ENCODE measurements around the gene QARS1. TPM values are rescaled to one million over a fixed set of nuclear protein-coding genes. Genes with fewer than 3 reads are reported as not detected.
A peak's percentile ranks its signal among the peaks of the same experiment; 100 is the strongest.

The QARS1 gene
- total and polyA plus RNA-seq, 2 donors from 2014 or later = 209 to 231 TPM

DNA sequence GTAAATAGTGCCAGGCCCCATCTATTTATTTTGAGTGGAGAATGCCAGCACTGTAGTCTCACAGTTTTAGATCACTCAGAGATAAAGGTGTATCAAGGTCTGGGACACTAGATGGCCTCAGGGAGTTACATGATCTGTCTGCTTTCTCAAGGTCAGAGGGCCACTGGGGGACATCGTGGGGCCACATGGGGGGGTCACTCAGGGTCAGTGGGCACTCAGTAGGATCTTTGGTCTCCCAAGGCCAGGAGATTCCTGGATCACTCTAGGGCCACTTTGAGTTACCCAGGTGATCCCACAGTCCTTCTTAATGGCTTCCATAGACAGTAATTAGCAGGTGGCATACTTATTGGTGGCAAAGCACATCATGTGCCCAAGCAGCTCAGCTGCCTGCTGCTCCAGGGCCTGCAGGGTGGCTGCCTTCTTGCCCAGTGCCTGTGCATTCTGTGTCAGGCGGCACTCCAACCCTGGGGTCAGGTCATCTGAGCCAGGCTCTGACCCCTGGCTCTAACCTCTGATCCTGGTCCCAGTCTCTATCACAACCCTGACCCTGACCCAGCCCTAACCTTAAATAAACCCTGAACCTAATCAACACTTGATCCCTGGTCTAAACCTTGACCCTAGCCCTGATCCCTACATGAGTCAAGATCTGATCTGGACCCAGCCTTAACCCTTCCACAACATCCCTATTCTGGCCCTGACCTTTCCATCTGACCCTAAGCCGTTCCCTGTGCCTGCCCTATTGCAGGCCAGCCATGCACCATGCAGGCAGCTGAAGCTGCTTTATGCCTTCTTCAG lies 30.1 kb upstream of the QARS1 start:
- no peak overlapping the region for H3K4me3 ChIP-seq (ENCODE audit: low read length in 3 of 3)
- H3K27me3 ChIP-seq (ENCODE audit: control insufficient read depth, insufficient read depth, low read length) = no peaks in the 10 kb centered on the region
- FAIRE-seq (no peak), DNase-seq (peak in 1 of 5 donors; percentile 5)
- no peak overlapping the region for H3K9ac ChIP-seq (ENCODE audit: low read length in 3 of 3)
- H3K36me3 ChIP-seq (ENCODE audit: control insufficient read depth in 2 of 3, insufficient read depth in 3 of 3, low read length in 3 of 3) = peaks cover 0 to 15% (median 4%) of the 10 kb centered on the region in 3 donors
- intact Hi-C loops (cut with DNase I) = no loop called here
- H3K27ac ChIP-seq (ENCODE audit: low read depth in 2 of 2, low read length in 2 of 2) = no peak overlapping the region
- peaks cover 2 to 26% (median 19%) of the 10 kb centered on the region in 3 donors for H3K4me1 ChIP-seq (ENCODE audit: control insufficient read depth in 2 of 3, insufficient read depth in 2 of 3, low read depth in 1 of 3, low read length in 3 of 3)
- H3K9me3 ChIP-seq (ENCODE audit: control insufficient read depth in 2 of 3, insufficient read depth in 1 of 3, low read length in 3 of 3) = no peaks in the 10 kb centered on the region
- TF ChIP-seq, protein P1, sequence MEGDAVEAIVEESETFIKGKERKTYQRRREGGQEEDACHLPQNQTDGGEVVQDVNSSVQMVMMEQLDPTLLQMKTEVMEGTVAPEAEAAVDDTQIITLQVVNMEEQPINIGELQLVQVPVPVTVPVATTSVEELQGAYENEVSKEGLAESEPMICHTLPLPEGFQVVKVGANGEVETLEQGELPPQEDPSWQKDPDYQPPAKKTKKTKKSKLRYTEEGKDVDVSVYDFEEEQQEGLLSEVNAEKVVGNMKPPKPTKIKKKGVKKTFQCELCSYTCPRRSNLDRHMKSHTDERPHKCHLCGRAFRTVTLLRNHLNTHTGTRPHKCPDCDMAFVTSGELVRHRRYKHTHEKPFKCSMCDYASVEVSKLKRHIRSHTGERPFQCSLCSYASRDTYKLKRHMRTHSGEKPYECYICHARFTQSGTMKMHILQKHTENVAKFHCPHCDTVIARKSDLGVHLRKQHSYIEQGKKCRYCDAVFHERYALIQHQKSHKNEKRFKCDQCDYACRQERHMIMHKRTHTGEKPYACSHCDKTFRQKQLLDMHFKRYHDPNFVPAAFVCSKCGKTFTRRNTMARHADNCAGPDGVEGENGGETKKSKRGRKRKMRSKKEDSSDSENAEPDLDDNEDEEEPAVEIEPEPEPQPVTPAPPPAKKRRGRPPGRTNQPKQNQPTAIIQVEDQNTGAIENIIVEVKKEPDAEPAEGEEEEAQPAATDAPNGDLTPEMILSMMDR (IDR thresholded peaks at IDR 0.05; ENCODE audit: borderline replicate concordance, extremely low read depth, insufficient read depth) = no peak

DNA sequence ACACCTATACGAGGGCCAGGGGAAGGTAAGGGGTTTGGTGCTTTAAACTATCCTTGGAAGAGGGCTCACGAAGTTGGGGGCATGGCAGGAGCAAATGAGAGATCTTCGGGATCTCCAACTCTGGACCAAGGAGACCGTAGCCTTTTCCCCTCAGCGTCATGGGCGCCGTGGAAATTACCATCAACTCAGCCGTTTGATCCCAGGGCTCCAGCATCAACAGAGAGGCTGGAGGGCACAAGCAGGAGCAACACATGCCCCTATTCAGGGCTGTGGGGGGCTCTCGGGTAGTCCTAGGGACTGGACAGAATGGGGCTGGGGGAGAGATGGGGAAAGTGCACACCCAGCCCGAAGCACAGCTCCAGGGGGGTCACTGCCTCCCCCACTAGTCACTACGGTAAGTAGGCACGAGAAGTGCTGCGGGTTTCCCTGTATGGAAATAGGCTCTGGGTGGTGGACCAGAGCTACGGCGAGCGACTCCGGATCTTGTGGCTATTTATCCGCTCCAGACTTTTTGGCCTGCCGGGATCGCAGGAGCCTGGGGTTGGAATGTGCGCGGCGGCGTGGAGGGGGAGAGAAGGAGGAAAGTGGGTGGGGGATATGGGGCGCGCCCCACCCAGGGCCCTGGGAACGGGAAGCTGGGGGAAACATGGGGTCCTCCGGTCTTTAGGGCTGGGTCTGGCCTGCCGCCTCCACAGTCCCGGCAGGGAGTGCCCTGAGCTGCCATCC lies 28.8 kb upstream of the QARS1 start:
- TF ChIP-seq, protein P1 (IDR thresholded peaks at IDR 0.05; ENCODE audit: borderline replicate concordance, extremely low read depth, insufficient read depth) = no peak
- FAIRE-seq = no peak
- H3K27ac ChIP-seq (ENCODE audit: low read depth in 2 of 2, low read length in 2 of 2) = peak overlapping the region; percentile 92 to 95

DNA sequence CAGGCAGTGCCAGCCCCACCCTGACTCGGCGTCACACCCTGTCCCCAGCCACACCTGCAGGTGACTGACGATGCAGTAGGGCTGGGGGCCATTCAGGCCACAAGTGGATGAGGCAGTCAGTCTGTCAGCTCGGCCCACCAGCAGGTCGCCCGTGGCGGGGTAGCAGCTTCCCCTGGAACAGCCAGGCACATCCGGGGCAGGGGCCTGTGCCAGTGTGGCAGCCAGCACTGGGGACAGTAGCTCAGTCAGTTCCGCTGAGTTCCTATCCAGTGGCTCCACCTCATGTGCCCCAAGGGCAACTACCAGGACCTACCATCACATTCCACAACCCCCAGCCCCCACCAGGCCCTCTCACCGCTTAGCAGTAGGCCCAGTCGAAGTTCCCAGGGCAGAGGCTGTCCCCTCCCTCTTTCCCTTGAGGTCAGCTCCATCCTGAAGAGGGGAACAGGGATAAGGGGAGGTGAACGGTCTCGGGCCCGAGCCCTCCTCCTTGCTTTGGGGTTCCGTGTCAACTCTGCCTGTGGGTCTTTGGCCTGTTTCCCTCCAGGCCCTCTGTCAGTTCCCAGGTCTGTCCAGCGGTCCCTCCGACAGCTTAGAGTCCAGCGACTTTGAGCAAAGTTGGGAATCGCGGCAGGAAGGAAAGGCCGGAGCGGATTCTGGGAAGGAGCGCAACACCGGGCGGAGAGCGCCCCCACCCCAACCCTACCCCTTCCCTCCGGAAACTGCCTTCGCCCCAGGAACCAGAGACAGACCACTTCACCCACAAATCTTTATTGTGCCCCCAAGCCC lies 28.1 kb upstream of the QARS1 start, which contains the start of gene LAMB2:
Gene LAMB2 (minus strand): TSS at position 614 of the 789 bp plus-strand sequence. CDS start 183 bp downstream, at position 431.
- TF ChIP-seq, protein P1 (IDR thresholded peaks at IDR 0.05; ENCODE audit: borderline replicate concordance, extremely low read depth, insufficient read depth) = peak; percentile 18
- peaks cover 2 to 26% (median 19%) of the 10 kb centered on the region in 3 donors for H3K4me1 ChIP-seq (ENCODE audit: control insufficient read depth in 2 of 3, insufficient read depth in 2 of 3, low read depth in 1 of 3, low read length in 3 of 3)
- H3K4me3 ChIP-seq (ENCODE audit: low read length in 3 of 3) = peak within 1 kb of the TSS; percentile 86 to 95 (median 89)
- H3K27ac ChIP-seq (ENCODE audit: low read depth in 2 of 2, low read length in 2 of 2) = peak within 1 kb of the TSS; percentile 92 to 95
- intact Hi-C loops (cut with DNase I) = no loop called here
- peak within 1 kb of the TSS; percentile 64 to 97 (median 88) for H3K9ac ChIP-seq (ENCODE audit: low read length in 3 of 3)
- H3K27me3 ChIP-seq (ENCODE audit: control insufficient read depth, insufficient read depth, low read length) = no peaks in the 10 kb centered on the region
- peak; percentile 80 to 93 (median 86) for DNase-seq
- H3K9me3 ChIP-seq (ENCODE audit: control insufficient read depth in 2 of 3, insufficient read depth in 1 of 3, low read length in 3 of 3) = no peaks in the 10 kb centered on the region
- no peak for FAIRE-seq
- H3K36me3 ChIP-seq (ENCODE audit: control insufficient read depth in 2 of 3, insufficient read depth in 3 of 3, low read length in 3 of 3) = peaks cover 0 to 29% (median 11%) of the 10 kb centered on the region in 3 donors

More for the DNA sequence above, 28.8 kb upstream of the QARS1 start:
- Histone ChIP-seq H3K36me3 (ENCODE audit: control insufficient read depth in 2 of 3, insufficient read depth in 3 of 3, low read length in 3 of 3) (peaks cover 0 to 24% (median 9%) of the 10 kb centered on the region in 3 donors), H3K4me1 (ENCODE audit: control insufficient read depth in 2 of 3, insufficient read depth in 2 of 3, low read depth in 1 of 3, low read length in 3 of 3) (peaks cover 2 to 26% (median 19%) of the 10 kb centered on the region in 3 donors), H3K4me3 (ENCODE audit: low read length in 3 of 3) (peak overlapping the region; percentile 86 to 95 (median 89)), H3K27me3 (ENCODE audit: control insufficient read depth, insufficient read depth, low read length) (no peaks in the 10 kb centered on the region), H3K9ac (ENCODE audit: low read length in 3 of 3) (peak overlapping the region; percentile 64 to 74 (median 72)), H3K9me3 (ENCODE audit: control insufficient read depth in 2 of 3, insufficient read depth in 1 of 3, low read length in 3 of 3) (no peaks in the 10 kb centered on the region)
- intact Hi-C loops (cut with DNase I) = no loop called here
- peak; percentile 88 to 96 (median 93) for DNase-seq

Measured in kidney (tissue), 14 donors.